ENCODE results near the gene ST6GALNAC6.

ST6GALNAC6 gene

GRCh38 chr9:127875306-127875966 is 24.0 kb downstream of the ST6GALNAC6 start:
- POLR2A ChIA-PET, result no interaction called here
- TF ChIP-seq PKNOX1 (IDR thresholded peaks at IDR 0.05), result no peak
- TF ChIP-seq LEF1 (IDR thresholded peaks at IDR 0.05; ENCODE audit: borderline replicate concordance), result no peak
- TF ChIP-seq SP1 (IDR thresholded peaks at IDR 0.05), result no peak
- TF ChIP-seq BHLHE40 (IDR thresholded peaks at IDR 0.05; ENCODE audit: borderline replicate concordance), result no peak
- no peak for TF ChIP-seq ARNT (IDR thresholded peaks at IDR 0.05)
- no peak for TF ChIP-seq L3MBTL2 (conservative IDR thresholded peaks at IDR 0.05)
- no peak for DNase-seq (ENCODE audit: extremely low spot score)
- CTCF ChIA-PET, result no interaction called here

GRCh38 chr9:127874301-127875221 is 24.8 kb downstream of the ST6GALNAC6 start:
- CTCF ChIA-PET, result interaction anchor here (1.5 kb wide), 1 partner anchor 140 kb away, joined by 4 read pairs; the partner anchor contains the start of gene TOR2A
- no peak for DNase-seq (ENCODE audit: extremely low spot score)
- POLR2A ChIA-PET, result interaction anchor here (0.6 kb wide), 1 partner anchor 134 kb away, joined by 3 read pairs; no protein-coding TSS in a partner anchor
- TF ChIP-seq ARNT (IDR thresholded peaks at IDR 0.05), result no peak
- TF ChIP-seq ELF4 (IDR thresholded peaks at IDR 0.05), result no peak
- no peak for TF ChIP-seq LEF1 (IDR thresholded peaks at IDR 0.05; ENCODE audit: borderline replicate concordance)
- TF ChIP-seq BHLHE40 (IDR thresholded peaks at IDR 0.05; ENCODE audit: borderline replicate concordance), result no peak
- TF ChIP-seq FOXK2 (IDR thresholded peaks at IDR 0.05), result no peak
- TF ChIP-seq TARDBP (IDR thresholded peaks at IDR 0.05), result no peak
- no peak for TF ChIP-seq FOXA1 (IDR thresholded peaks at IDR 0.05)
- no peak for TF ChIP-seq NFRKB (IDR thresholded peaks at IDR 0.05)
- no peak for TF ChIP-seq SP1 (IDR thresholded peaks at IDR 0.05)
- no peak for TF ChIP-seq CTBP1 (IDR thresholded peaks at IDR 0.05; ENCODE audit: borderline replicate concordance)
- no peak for TF ChIP-seq SUZ12 (IDR thresholded peaks at IDR 0.05)
- no peak for TF ChIP-seq HDGF (IDR thresholded peaks at IDR 0.05; ENCODE audit: borderline replicate concordance)
- no peak for TF ChIP-seq ZNF384 (IDR thresholded peaks at IDR 0.05)
- TF ChIP-seq L3MBTL2 (conservative IDR thresholded peaks at IDR 0.05), result no peak
- no peak for TF ChIP-seq FOXM1 (IDR thresholded peaks at IDR 0.05; ENCODE audit: borderline replicate concordance)

GRCh38 chr9:127873886-127874285 is 25.5 kb downstream of the ST6GALNAC6 start:
- CTCF ChIA-PET, result interaction anchor here (1.5 kb wide), 1 partner anchor 139 kb away, joined by 4 read pairs; the partner anchor contains the start of gene TOR2A
- POLR2A ChIA-PET, result interaction anchor here (0.6 kb wide), 1 partner anchor 133 kb away, joined by 3 read pairs; no protein-coding TSS in a partner anchor
- DNase-seq (ENCODE audit: extremely low spot score), result no peak
- TF ChIP-seq ZNF384 (IDR thresholded peaks at IDR 0.05), result no peak
- no peak for TF ChIP-seq FOXA1 (IDR thresholded peaks at IDR 0.05)
- TF ChIP-seq TARDBP (IDR thresholded peaks at IDR 0.05), result no peak
- no peak for TF ChIP-seq ELF4 (IDR thresholded peaks at IDR 0.05)
- TF ChIP-seq ARNT (IDR thresholded peaks at IDR 0.05), result no peak
- TF ChIP-seq NFRKB (IDR thresholded peaks at IDR 0.05), result no peak
- TF ChIP-seq HDGF (IDR thresholded peaks at IDR 0.05; ENCODE audit: borderline replicate concordance), result no peak
- TF ChIP-seq CTBP1 (IDR thresholded peaks at IDR 0.05; ENCODE audit: borderline replicate concordance), result no peak
- TF ChIP-seq SUZ12 (IDR thresholded peaks at IDR 0.05), result no peak

GRCh38 chr9:127873223-127873691 is 26.1 kb downstream of the ST6GALNAC6 start:
- no peak for TF ChIP-seq FOXA1 (IDR thresholded peaks at IDR 0.05)
- TF ChIP-seq TARDBP (IDR thresholded peaks at IDR 0.05), result no peak
- TF ChIP-seq FOXM1 (IDR thresholded peaks at IDR 0.05; ENCODE audit: borderline replicate concordance), result no peak
- TF ChIP-seq SUZ12 (IDR thresholded peaks at IDR 0.05), result no peak
- no peak for TF ChIP-seq PKNOX1 (IDR thresholded peaks at IDR 0.05)
- TF ChIP-seq LEF1 (IDR thresholded peaks at IDR 0.05; ENCODE audit: borderline replicate concordance), result no peak
- no peak for TF ChIP-seq ZNF384 (IDR thresholded peaks at IDR 0.05)
- no peak for TF ChIP-seq CTBP1 (IDR thresholded peaks at IDR 0.05; ENCODE audit: borderline replicate concordance)
- TF ChIP-seq FOXK2 (IDR thresholded peaks at IDR 0.05), result no peak
- no peak for TF ChIP-seq L3MBTL2 (conservative IDR thresholded peaks at IDR 0.05)
- no peak for TF ChIP-seq NFRKB (IDR thresholded peaks at IDR 0.05)
- TF ChIP-seq ARNT (IDR thresholded peaks at IDR 0.05), result no peak
- no peak for TF ChIP-seq ELF4 (IDR thresholded peaks at IDR 0.05)
- TF ChIP-seq BHLHE40 (IDR thresholded peaks at IDR 0.05; ENCODE audit: borderline replicate concordance), result no peak
- no peak for TF ChIP-seq HDGF (IDR thresholded peaks at IDR 0.05; ENCODE audit: borderline replicate concordance)
- no peak for TF ChIP-seq SP1 (IDR thresholded peaks at IDR 0.05)
- ChIA-PET CTCF (interaction anchor here (1.5 kb wide), 1 partner anchor 139 kb away, joined by 4 read pairs; the partner anchor contains the start of gene TOR2A), POLR2A (interaction anchor here (1.3 kb wide), 1 partner anchor 24 kb away, joined by 3 read pairs; no protein-coding TSS in a partner anchor)
- no peak for DNase-seq (ENCODE audit: extremely low spot score)

- ChIA-PET CTCF (no interaction called here), POLR2A (interaction anchor here (1.3 kb wide), 1 partner anchor 25 kb away, joined by 3 read pairs; no protein-coding TSS in a partner anchor)
- no peak for TF ChIP-seq FOXK2 (IDR thresholded peaks at IDR 0.05)
- no peak for TF ChIP-seq SP1 (IDR thresholded peaks at IDR 0.05)
- TF ChIP-seq HDGF (IDR thresholded peaks at IDR 0.05; ENCODE audit: borderline replicate concordance), result no peak
- no peak for TF ChIP-seq PKNOX1 (IDR thresholded peaks at IDR 0.05)
- no peak for TF ChIP-seq BHLHE40 (IDR thresholded peaks at IDR 0.05; ENCODE audit: borderline replicate concordance)
- TF ChIP-seq ELF4 (IDR thresholded peaks at IDR 0.05), result no peak
- TF ChIP-seq CTBP1 (IDR thresholded peaks at IDR 0.05; ENCODE audit: borderline replicate concordance), result no peak
- no peak for TF ChIP-seq L3MBTL2 (conservative IDR thresholded peaks at IDR 0.05)
- DNase-seq (ENCODE audit: extremely low spot score), result no peak
Observed at GRCh38 chr9:127872369-127873222, 26.8 kb downstream of the ST6GALNAC6 start.
